GM13976 (cell line): Measurements from ENCODE around the gene DAB2.

Source experiments
- DNase-seq: peaks from one replicate; pipeline ENCODE4 v3.0.0; 2012; ENCODE audit warnings: low spot score
- in situ Hi-C: fragments of 300-500 bp; cut with MboI; formaldehyde crosslinking; loops from one replicate; pipeline ENCODE4 v1.12.0; 2022; ENCODE audit warnings: low sequenced_read_pairs, mixed read lengths, inconsistent platforms; ENCODE audit not compliant: unreplicated experiment
- TF ChIP-seq, protein P1 (sequence below): IDR thresholded peaks from 2 replicates; pipeline ENCODE4 v1.5.1; 2012; ENCODE audit warnings: borderline replicate concordance, mild to moderate bottlenecking; ENCODE audit not compliant: insufficient read depth; ENCODE audit errors: extremely low read depth, missing control alignments, control extremely low read depth

The DAB2 gene

GRCh38 chr5:39437467-39437866 is 12.7 kb upstream of the DAB2 start:
- TF ChIP-seq, protein P1, sequence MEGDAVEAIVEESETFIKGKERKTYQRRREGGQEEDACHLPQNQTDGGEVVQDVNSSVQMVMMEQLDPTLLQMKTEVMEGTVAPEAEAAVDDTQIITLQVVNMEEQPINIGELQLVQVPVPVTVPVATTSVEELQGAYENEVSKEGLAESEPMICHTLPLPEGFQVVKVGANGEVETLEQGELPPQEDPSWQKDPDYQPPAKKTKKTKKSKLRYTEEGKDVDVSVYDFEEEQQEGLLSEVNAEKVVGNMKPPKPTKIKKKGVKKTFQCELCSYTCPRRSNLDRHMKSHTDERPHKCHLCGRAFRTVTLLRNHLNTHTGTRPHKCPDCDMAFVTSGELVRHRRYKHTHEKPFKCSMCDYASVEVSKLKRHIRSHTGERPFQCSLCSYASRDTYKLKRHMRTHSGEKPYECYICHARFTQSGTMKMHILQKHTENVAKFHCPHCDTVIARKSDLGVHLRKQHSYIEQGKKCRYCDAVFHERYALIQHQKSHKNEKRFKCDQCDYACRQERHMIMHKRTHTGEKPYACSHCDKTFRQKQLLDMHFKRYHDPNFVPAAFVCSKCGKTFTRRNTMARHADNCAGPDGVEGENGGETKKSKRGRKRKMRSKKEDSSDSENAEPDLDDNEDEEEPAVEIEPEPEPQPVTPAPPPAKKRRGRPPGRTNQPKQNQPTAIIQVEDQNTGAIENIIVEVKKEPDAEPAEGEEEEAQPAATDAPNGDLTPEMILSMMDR: no peak
- DNase-seq: no peak
- in situ Hi-C loops: no loop called here

- TF ChIP-seq, protein P1: no peak
- no peak for DNase-seq
- in situ Hi-C loops: no loop called here
These were observed 9.1 kb upstream of the DAB2 start for GRCh38 chr5:39433848-39434247.

DNA sequence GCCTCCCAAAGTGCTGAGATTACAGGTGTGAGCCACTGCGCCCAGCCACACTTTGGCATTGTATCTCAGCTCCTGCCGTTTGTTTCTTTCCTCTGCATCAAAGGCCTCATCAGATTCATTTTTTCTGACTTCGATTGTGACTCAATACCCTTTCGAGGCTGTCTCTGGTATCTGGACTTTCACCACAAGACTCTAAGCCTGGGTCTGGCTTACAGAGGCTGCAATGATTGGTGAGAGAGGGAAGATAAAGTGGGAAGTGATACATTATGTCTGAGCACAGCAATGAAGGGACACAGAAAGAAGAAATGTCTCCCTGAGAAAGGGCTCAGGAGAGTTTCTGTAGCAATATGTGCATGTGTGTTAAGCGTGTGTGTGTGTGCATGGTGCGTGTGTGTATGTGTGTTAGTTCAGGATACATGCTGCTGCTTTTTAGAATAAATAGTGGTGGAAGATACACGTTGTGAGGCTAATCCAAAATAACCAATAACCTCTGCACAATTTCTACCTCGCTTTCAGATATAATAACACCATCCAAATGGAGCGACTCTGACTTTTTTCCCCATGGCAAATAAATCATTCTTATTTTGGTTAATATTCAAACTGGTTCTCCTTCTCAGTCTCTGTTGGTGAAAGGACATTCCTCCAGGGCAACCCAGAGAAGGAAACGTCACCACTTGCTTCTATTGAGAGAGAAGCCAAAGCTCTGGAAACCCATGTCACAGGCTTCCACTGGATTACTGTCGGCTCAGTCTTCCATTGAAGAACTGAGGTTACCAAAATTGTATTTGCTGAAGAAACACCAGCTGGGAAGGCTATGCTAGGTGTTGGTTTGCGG is 8.1 kb upstream of the DAB2 start:
- in situ Hi-C loops: no loop called here
- TF ChIP-seq, protein P1: no peak
- DNase-seq: no peak

GRCh38 chr5:39430461-39430860 is 5.7 kb upstream of the DAB2 start:
- TF ChIP-seq, protein P1: no peak
- no peak for DNase-seq
- in situ Hi-C loops: no loop called here

DNA sequence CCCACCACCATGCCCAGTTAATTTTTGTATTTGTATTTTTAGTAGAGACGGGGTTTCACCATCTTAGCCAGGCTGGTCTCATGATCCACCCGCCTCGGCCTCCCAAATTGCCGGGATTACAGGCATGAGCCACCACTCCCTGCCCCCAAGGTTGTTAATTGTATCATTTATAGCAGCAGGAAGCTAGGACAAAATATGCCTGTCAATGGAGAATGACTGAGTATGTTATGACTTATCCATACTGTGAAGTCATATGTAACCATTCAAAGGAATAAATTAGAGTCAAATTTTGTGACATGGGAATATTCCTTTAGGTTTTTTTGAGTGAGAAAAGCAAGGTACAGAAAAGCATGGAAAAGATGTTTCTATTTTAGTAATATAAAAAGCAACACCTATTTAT is 3.9 kb upstream of the DAB2 start:
- TF ChIP-seq, protein P1: no peak
- no peak for DNase-seq
- in situ Hi-C loops: no loop called here

DNA sequence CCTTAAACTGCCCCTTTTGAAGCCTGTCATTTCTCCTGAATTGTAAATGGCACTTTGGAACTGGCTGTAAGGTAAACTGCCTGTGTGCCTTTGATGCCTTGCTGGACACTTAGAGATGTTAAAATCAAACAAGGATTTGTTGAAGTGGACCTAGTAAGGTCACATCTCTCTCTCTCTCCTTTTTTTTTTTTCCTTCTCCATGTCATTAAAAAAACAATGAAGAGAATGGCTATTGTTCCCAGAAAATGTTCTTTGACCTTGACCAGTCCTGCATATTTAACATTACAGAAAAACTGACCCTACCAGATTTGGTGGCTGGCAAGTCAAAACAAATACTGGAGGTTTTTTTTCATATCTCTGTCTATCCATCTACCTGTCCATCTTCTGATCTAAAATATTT is 2.9 kb upstream of the DAB2 start:
- TF ChIP-seq, protein P1: no peak
- in situ Hi-C loops: no loop called here
- DNase-seq: no peak
